OCI-LY7 (cell line): ENCODE measurements around the gene TMEM250. TPM values are rescaled to one million over a fixed set of nuclear protein-coding genes. Genes with fewer than 3 reads are reported as not detected.
"Not testable (repeated sequence)": the region's sequence is repeated elsewhere in the genome, so short reads cannot be mapped to it uniquely, and the experiment has no call there.

Experiments
- BruUV-seq: library from RNA; stranded (reverse); fragments of 400-500 nt; replicated peaks from 2 replicates; lab custom pipeline; 2021; lab: Mats Ljungman, UMichigan
- CTCF ChIA-PET: fragments of 300-600 bp; sonication (Branson Sonifier 250); formaldehyde crosslinking; loops from one replicate; lab custom pipeline; 2022; ENCODE audit warnings: antibody characterized with exemption; ENCODE audit not compliant: unreplicated experiment; lab: Charles Lee
- POLR2A ChIA-PET: fragments of 300-600 bp; sonication (Branson Sonifier 250); formaldehyde crosslinking; loops from one replicate; lab custom pipeline; 2022; ENCODE audit warnings: antibody characterized with exemption; lab: Charles Lee
- DNase-seq: peaks from one replicate; pipeline ENCODE4 v3.0.0-alpha.2; 2015; ENCODE audit warnings: low spot score
- H2AFZ ChIP-seq: fragments of 200-600 bp; sonication (generic), shearing (Covaris generic); 2 replicates; pipeline ENCODE4 v1.6.1; 2014; ENCODE audit warnings: mild to moderate bottlenecking, antibody characterized with exemption, low read length, moderate library complexity
- H3K27ac ChIP-seq: fragments of 200-600 bp; sonication (generic); 2 replicates; pipeline ENCODE4 v1.5.1; 2014; ENCODE audit warnings: mixed run types, low read depth, mild to moderate bottlenecking, moderate library complexity, low read length, inconsistent platforms; ENCODE audit not compliant: poor library complexity, severe bottlenecking
- H3K36me3 ChIP-seq: fragments of 200-600 bp; sonication (generic); 2 replicates; pipeline ENCODE4 v1.6.1; 2014; ENCODE audit warnings: mild to moderate bottlenecking, antibody characterized with exemption, low read length, moderate library complexity, mixed read lengths; ENCODE audit not compliant: insufficient read depth
- H3K4me1 ChIP-seq: fragments of 200-600 bp; sonication (generic); 2 replicates; pipeline ENCODE4 v1.5.1; 2014; ENCODE audit warnings: mild to moderate bottlenecking, low read length; ENCODE audit not compliant: insufficient read depth, poor library complexity, severe bottlenecking
- H3K4me2 ChIP-seq: fragments of 200-600 bp; sonication (generic); 2 replicates; pipeline ENCODE4 v1.6.1; 2014; ENCODE audit warnings: mild to moderate bottlenecking, low read length
- H3K4me3 ChIP-seq: fragments of 200-600 bp; sonication (generic); 2 replicates; pipeline ENCODE4 v1.5.1; 2014; ENCODE audit warnings: mild to moderate bottlenecking, low read depth, low read length; ENCODE audit not compliant: poor library complexity, severe bottlenecking
- H3K79me2 ChIP-seq: fragments of 200-600 bp; sonication (generic); 2 replicates; pipeline ENCODE4 v1.6.1; 2016; ENCODE audit warnings: low read depth, mild to moderate bottlenecking, low read length, moderate library complexity, mixed read lengths; ENCODE audit not compliant: insufficient read depth
- H3K9me2 ChIP-seq: fragments of 200-600 bp; sonication (generic); 2 replicates; pipeline ENCODE4 v1.6.1; 2016; ENCODE audit warnings: mild to moderate bottlenecking, low read length, mixed read lengths; ENCODE audit not compliant: insufficient read depth
- H3K9me3 ChIP-seq: fragments of 200-600 bp; sonication (generic); 2 replicates; pipeline ENCODE4 v1.6.1; 2014; ENCODE audit warnings: mild to moderate bottlenecking, mixed run types, low read length, mixed read lengths
- H4K20me1 ChIP-seq: fragments of 200-600 bp; sonication (generic); 2 replicates; pipeline ENCODE4 v1.6.1; 2014; ENCODE audit warnings: mild to moderate bottlenecking, antibody characterized with exemption, low read length, moderate library complexity, mixed read lengths; ENCODE audit not compliant: insufficient read depth
- CTCF ChIP-seq: fragments of 200-600 bp; sonication (generic); conservative IDR thresholded peaks from 2 replicates; pipeline ENCODE4 v1.5.1; 2014; ENCODE audit warnings: mild to moderate bottlenecking, antibody characterized with exemption, low read length, moderate library complexity, mixed read lengths
- EZH2phosphoT487 ChIP-seq: fragments of 200-600 bp; sonication (generic); IDR thresholded peaks from 2 replicates; pipeline ENCODE4 v1.6.1; 2018; ENCODE audit warnings: low read depth, borderline replicate concordance, mild to moderate bottlenecking, mixed run types, antibody characterized with exemption, low read length, moderate library complexity, mixed read lengths
- intact Hi-C: fragments of 100-400 bp; cut with micrococcal nuclease; formaldehyde crosslinking; loops from one replicate; pipeline ENCODE4 v1.10.0; 2022; ENCODE audit not compliant: unreplicated experiment
- total RNA-seq, 2 experiments: library from RNA; depleted of rRNA in 1 of 2; stranded (reverse); fragments of >200 nt in 1 of 2; shearing (Covaris generic) in 1 of 2; gene quantifications; 2 replicates each; pipeline ENCODE4 v1.2.3, GENCODE V29; 2014 to 2022

The TMEM250 gene
- total RNA-seq, 2 experiments from 2014 or later: 51.0 to 53.8 TPM

GRCh38 chr9:136151214-136151804 is 32.6 kb upstream of the TMEM250 start:
- Histone ChIP-seq H4K20me1 (no peaks in the 10 kb centered on the region), H3K4me3 (no peak overlapping the region), H3K4me2 (no peak overlapping the region), H3K36me3 (no peaks in the 10 kb centered on the region), H3K79me2 (no peaks in the 10 kb centered on the region), H3K9me3 (no peaks in the 10 kb centered on the region), H3K27ac (no peak overlapping the region), H2AFZ (no peak overlapping the region), H3K9me2 (no peaks in the 10 kb centered on the region), H3K4me1 (no peaks in the 10 kb centered on the region)
- no TSS peak for BruUV-seq
- ChIA-PET POLR2A (no interaction called here), CTCF (no interaction called here)
- TF ChIP-seq EZH2phosphoT487 (no peak), CTCF (no peak)
- intact Hi-C loops: no loop called here
- no peak for DNase-seq

DNA sequence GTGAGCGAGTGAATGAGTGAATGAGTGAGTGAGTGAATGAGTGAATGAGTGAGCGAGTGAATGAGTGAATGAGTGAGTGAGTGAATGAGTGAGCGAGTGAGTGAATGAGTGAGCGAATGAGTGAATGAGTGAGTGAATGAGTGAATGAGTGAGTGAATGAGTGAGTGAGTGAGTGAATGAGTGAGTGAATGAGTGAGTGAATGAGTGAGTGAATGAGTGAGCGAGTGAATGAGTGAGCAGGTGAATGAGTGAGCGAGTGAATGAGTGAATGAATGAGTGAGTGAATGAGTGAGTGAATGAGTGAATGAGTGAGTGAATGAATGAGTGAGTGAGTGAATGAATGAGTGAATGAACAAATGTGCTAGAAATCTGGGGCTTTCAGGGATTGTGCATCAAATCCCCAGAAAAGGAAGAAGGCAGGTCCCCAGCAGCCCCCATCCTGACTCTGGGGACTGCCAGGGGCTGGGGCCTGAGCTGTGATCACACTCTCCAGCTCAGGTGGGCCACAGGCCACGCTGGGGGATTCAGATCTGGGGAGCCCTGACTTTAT is 32.1 kb upstream of the TMEM250 start:
- H3K4me2 ChIP-seq, H3K9me3 ChIP-seq, H3K4me3 ChIP-seq, intact Hi-C loops, H3K36me3 ChIP-seq, POLR2A ChIA-PET, H3K4me1 ChIP-seq, CTCF ChIA-PET, H3K27ac ChIP-seq, H3K79me2 ChIP-seq, DNase-seq, H2AFZ ChIP-seq, H3K9me2 ChIP-seq, H4K20me1 ChIP-seq, BruUV-seq: not testable (repeated sequence)

- no peak overlapping the region for H3K4me2 ChIP-seq
- H4K20me1 ChIP-seq: no peaks in the 10 kb centered on the region
- no peaks in the 10 kb centered on the region for H3K9me3 ChIP-seq
- no peaks in the 10 kb centered on the region for H3K4me1 ChIP-seq
- H3K4me3 ChIP-seq: no peak overlapping the region
- no peaks in the 10 kb centered on the region for H3K36me3 ChIP-seq
- H3K27ac ChIP-seq: no peak overlapping the region
- POLR2A ChIA-PET: no interaction called here
- H3K79me2 ChIP-seq: no peaks in the 10 kb centered on the region
- no TSS peak for BruUV-seq
- DNase-seq: no peak
- H2AFZ ChIP-seq: no peak overlapping the region
- H3K9me2 ChIP-seq: no peaks in the 10 kb centered on the region
- CTCF ChIA-PET: no interaction called here
- intact Hi-C loops: no loop called here
- no peak for TF ChIP-seq CTCF
- TF ChIP-seq EZH2phosphoT487: no peak
These were observed 31.2 kb upstream of the TMEM250 start for GRCh38 chr9:136149853-136150252.
